A204.1 (cell line): ENCODE measurements around the gene PLEKHA7.

Source experiments
- FAIRE-seq: peaks from 2 replicates; lab custom pipeline; 2012; peaks lifted over from hg19 to GRCh38; lab: Jason Lieb, UNC

The PLEKHA7 gene

GRCh38 chr11:16834384-16834783, 179.8 kb downstream of the PLEKHA7 start:
- FAIRE-seq: no peak

DNA sequence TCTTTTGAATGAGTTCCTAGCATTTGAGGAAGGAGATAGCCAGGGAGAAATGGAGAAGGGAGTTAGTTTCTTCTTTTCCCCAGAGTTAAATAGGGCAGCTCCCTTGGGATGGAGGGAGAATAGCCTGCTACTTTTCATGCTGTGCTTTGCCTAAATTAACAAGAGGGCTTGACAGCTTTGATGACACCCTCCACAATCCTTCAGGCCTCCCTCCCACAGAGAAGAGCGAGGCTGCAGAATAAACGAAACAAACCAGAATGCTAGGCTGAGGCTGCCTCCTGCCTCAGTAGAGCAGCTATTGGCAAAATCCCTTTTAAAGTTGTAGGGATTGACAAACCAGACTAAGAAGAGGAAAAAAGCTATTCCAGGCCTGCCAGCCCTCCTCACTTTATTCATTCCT, 181.2 kb downstream of the PLEKHA7 start:
- FAIRE-seq: no peak

DNA sequence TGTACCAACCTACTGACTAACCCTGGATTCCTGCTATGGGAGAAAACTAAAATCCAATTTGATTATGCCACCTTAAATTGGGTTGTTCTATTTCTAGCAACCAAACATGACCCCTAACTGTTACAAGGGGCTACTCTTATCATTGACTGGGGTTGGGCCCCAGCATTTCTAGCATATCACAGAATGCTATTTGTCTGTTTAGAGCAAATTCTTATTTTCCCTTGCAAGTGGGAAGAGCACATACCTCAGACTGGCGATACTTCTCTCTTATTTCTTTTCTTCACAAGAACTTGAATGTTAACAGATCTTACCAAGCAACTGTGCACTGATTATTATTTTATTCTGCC, 182.0 kb downstream of the PLEKHA7 start:
- FAIRE-seq: no peak

- FAIRE-seq: no peak
These were observed 182.7 kb downstream of the PLEKHA7 start for GRCh38 chr11:16831316-16832192.

DNA sequence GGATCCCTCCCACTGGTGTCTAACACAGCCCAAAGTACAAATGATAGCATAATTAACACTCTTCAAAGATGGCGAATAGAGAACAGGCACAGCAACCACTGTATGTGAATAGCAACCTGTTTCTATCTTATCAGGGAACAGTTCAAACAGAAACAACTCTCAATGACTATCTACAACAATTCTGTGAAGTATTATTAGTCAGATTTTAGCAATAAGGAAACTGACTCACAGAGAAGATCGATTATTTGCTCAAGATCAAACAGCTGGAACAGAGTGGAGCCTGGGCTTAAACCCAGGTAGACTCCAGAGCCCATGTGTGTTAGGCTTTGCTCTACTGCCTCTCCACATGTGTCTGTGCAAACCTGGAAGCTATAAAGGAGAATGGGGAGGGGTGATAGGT, 187.1 kb downstream of the PLEKHA7 start:
- FAIRE-seq: no peak

- FAIRE-seq: no peak
These were observed 188.2 kb downstream of the PLEKHA7 start for GRCh38 chr11:16825968-16826367.

GRCh38 chr11:16825101-16825500, 189.1 kb downstream of the PLEKHA7 start:
- FAIRE-seq: no peak

- peak; percentile 94 for FAIRE-seq
These were observed 193.7 kb downstream of the PLEKHA7 start for GRCh38 chr11:16820324-16821092.

- no peak for FAIRE-seq
These were observed 195.9 kb downstream of the PLEKHA7 start for GRCh38 chr11:16818284-16818683.

GRCh38 chr11:16817351-16817750, 196.9 kb downstream of the PLEKHA7 start:
- no peak for FAIRE-seq

GRCh38 chr11:16816358-16817270, 197.6 kb downstream of the PLEKHA7 start:
- no peak for FAIRE-seq

- FAIRE-seq: no peak
These were observed 199.0 kb downstream of the PLEKHA7 start for GRCh38 chr11:16815047-16815767.

DNA sequence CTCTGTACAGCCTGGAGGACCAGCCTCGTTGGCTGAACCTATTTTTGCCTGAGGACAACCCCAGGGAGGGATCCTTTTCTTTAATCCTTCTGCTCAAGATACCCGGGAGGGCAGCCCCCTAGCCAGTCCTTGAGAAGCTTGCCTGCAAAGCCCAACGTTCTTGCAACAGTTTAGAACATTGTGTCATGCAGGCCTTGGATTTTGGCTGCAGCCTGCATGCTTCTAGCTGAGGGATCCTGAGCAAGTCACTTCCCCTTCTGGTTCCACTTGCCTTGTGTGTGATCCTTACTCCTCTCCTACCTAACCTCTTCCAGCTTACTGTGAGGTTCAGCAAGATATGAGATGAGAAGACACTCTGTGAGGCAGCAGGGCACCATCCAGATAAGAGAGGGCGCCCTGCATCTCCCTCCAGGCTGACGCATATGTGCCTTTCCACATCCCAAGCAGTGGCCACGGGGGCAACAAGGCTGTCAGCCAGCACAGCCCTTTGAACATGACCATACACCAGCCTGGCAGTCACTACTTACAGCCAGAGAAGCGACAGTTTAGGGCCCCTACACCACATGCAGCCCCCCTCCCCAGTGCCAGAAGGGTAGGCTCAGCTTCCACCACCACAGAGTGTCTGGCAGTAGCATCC, 199.7 kb downstream of the PLEKHA7 start:
- no peak for FAIRE-seq

DNA sequence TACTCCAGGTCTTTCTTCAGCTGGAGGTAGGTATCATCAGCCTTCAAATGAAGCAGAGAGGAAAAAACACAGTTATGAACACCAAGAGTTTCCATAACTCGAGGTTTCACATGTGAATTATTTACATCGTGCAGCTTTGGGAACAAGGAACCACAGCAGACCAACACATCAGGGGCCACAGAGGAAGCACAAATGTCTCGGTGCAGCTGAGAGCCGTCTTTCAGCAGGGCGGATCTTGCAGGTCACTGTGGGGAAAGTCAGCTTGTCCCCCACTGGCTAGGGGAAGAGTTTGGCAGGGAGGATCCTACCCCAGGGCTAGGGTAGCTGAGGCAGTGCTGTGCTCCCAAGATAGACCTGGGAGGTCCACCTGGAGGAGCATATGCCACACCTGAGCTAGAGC, 201.1 kb downstream of the PLEKHA7 start:
- no peak for FAIRE-seq

DNA sequence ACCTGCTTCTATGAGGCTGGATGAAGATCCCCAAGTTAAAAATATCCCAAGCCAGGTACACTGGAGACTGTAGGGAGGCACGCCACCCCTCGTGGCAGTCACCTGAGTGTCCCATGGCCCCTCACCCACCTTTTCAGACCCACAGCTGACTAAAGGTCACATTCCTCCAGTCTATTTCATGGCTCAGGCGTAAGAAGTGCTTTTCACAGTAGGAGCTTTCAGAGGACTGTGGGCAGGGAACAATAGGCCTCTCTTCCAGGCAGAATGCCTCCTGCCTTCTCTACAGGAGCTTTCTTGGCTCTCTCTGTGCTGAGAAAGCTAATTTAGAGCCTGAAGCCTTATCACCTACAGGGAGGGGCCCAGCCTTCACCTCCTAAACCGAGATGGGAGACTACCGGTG, 201.9 kb downstream of the PLEKHA7 start:
- FAIRE-seq: no peak

GRCh38 chr11:16811136-16812020, 202.8 kb downstream of the PLEKHA7 start:
- FAIRE-seq: no peak

DNA sequence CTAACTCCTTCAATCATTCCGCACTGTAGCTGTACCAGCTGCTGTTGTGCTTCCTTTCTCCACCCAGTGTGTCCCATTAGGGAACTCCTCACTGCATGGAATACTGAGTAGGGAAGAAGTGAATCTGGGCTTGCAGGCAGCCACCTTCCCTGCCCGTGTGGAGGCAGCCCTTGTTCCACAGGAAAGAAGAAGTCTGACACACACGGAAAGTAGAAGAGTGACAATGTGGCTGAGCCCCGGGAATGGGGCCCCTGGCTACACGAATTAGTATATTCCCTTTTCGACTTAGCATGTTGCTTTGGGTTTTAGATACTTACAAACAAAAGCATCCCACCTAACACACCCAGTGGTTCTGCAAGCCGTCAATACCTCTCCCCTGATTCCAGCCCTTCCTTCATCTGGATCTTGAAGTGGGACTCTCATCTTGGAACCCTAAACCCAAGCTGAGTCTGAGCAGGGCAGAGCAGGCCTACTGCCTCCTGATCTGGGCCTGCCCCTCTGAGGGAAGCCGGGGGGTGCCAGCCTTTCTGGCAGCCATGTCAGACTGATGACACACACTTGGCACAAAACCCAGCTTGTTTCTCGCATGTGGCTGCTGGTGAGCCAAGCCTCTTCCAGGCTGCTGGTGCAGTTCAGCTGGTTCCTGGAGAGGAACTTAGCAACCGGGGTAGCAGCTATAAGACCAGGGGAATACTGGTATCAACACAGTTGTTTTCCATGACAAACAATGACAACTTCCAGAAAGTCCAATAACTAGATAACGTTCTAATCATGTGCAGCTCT, 204.1 kb downstream of the PLEKHA7 start:
- no peak for FAIRE-seq

DNA sequence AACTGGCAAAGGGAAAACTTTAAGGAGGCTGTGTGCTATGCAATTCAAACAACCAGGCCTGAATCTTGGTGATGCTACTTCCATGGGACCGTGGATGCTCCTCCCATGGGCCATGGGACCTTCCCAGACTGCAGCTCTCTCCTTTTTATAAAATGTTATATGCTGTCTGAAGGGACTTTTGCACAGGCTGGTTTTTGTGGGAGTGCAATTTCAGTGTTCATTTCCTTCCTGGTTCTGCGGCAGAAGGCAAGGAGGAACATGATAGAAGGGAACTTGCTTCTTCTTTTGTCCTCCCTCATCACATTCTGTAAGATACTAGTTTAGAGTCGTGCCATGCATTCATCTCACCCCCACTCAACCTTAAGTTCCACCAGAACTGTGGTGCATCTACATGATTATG, 206.9 kb downstream of the PLEKHA7 start:
- no peak for FAIRE-seq

DNA sequence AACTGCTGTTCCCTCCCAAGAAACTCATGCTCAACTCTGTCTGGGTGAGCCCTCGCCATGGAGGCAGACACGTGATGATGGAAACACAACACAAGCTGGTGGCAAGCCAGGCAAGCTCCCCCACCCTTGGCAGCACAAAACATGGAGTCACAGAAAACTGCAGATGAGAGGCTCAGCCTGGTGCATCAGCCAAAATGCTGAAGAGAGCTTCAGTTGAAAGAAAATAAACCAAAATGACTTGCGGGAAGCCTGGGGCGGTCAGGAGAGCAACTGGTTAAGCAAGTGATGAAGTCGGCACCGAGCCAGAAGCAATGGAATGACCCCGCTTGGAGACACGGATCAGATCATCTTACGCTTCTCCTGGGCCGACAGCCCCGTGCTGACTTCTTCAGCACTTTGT, 207.4 kb downstream of the PLEKHA7 start:
- no peak for FAIRE-seq

DNA sequence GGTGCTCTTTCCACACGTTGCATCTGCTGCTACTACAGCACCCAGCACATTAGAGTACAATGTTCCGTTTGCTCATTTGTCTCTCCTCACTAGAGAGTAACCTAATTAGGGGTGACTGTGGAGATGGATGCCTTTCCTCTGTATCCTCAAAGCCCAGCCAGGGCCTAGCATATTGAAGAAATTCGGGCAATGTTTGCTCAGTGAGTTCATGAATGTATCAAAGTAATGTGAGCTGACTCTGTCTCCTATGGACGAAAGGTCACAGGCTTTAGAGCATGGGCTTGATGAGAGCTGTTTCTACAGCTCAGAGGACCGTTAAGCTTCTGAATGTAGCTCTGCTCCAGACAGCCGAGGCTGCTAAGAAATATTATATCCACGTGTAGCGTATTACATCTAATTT, 208.3 kb downstream of the PLEKHA7 start:
- FAIRE-seq: no peak
